Upper lobe of left lung (tissue), 4 donors: ENCODE measurements around the gene CLCNKB.
"Not testable (repeated sequence)": the region's sequence is repeated elsewhere in the genome, so short reads cannot be mapped to it uniquely, and the experiment has no call there.

Experiments used
- EP300 ChIP-seq, 4 donors: sonication (generic); formaldehyde crosslinking; IDR thresholded peaks; one replicate each; pipeline ENCODE4 v1.5.1; 2017; ENCODE audit warnings: antibody characterized with exemption in 4 of 4, control low read depth in 2 of 4
- POLR2AphosphoS5 ChIP-seq, 2 donors: sonication (generic); formaldehyde crosslinking; IDR thresholded peaks; one replicate each; pipeline ENCODE4 v1.5.1; 2017; ENCODE audit warnings: antibody characterized with exemption in 2 of 2
- TF ChIP-seq, protein P1 (sequence below), 6 experiments: fragments of 450-650 bp in 4 of 6; fragments of 200-600 bp in 2 of 6; sonication (generic) in 2 of 6; IDR thresholded peaks; one replicate each; pipeline ENCODE4 v1.5.1; 2016 to 2019; ENCODE audit warnings: antibody characterized with exemption in 6 of 6

GRCh38 chr1:16029003-16029268, 14.6 kb upstream of the CLCNKB start:
- TF ChIP-seq, protein P1, sequence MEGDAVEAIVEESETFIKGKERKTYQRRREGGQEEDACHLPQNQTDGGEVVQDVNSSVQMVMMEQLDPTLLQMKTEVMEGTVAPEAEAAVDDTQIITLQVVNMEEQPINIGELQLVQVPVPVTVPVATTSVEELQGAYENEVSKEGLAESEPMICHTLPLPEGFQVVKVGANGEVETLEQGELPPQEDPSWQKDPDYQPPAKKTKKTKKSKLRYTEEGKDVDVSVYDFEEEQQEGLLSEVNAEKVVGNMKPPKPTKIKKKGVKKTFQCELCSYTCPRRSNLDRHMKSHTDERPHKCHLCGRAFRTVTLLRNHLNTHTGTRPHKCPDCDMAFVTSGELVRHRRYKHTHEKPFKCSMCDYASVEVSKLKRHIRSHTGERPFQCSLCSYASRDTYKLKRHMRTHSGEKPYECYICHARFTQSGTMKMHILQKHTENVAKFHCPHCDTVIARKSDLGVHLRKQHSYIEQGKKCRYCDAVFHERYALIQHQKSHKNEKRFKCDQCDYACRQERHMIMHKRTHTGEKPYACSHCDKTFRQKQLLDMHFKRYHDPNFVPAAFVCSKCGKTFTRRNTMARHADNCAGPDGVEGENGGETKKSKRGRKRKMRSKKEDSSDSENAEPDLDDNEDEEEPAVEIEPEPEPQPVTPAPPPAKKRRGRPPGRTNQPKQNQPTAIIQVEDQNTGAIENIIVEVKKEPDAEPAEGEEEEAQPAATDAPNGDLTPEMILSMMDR (IDR thresholded peaks at IDR 0.05): not testable (repeated sequence)
- not testable (repeated sequence) for TF ChIP-seq EP300, POLR2AphosphoS5 (IDR thresholded peaks at IDR 0.05)
